HL-60/S4 treated with retinoic acid at 250 ng/mL for 4 days and 3 days (cell line): ENCODE measurements around the gene TRIM44.
"Not testable (repeated sequence)": the region's sequence is repeated elsewhere in the genome, so short reads cannot be mapped to it uniquely, and the experiment has no call there.

Experiments
- in situ Hi-C: fragments of 300-500 bp; cut with MboI; formaldehyde crosslinking; loops from 2 replicates; pipeline ENCODE4 v1.7.0; 2022; ENCODE audit warnings: low sequenced_read_pairs

TRIM44 gene

DNA sequence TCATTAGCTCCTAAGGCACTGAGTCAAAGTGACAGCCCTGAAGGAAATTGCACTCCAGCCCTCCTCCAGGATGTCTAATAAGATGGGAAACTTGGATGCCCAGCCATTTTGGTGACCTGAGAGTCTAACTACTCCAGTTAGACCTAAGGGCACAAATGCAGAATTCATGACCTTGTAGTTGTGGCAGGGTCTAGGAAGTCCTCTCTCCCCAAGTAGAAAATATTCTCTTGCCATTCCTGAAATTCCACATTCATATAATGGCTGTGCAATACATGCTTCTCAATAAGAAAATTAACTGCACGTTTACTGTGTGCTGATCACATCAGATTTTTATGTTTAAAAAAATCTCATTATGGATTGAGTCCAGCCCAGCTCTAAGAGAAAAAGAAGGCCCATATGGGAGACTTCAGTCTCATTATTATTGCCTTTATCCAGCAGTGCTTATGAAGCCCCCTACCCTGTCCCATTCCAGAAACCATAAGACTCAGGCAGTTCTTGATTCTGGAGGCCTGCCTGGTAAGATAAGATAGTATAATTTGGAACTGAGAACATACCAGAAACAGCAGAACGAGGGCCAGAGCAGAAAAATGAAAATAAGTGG lies 147.6 kb downstream of the TRIM44 start:
- in situ Hi-C loops = no loop called here

DNA sequence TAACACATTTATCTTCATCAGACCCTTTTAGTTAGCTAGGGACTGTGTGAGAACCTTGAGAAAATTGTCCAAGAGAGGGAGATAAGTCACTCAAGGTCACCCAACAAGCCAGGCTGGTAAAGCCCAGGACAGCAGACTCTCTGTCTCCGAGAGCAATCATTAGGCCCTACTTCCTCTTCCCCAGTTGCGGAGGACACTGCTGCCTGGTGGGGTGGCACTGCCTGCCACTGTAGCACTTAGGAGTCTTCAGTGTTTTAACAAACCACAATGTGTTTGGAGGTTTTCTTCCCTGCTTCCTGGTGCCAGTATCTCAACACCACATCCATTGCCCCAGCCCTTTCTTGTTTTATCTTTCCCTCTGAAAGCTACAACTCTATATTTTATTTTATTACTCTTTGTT lies 149.2 kb downstream of the TRIM44 start:
- in situ Hi-C loops = no loop called here

- in situ Hi-C loops = no loop called here
Observed at GRCh38 chr11:35812828-35813227, 150.3 kb downstream of the TRIM44 start.

GRCh38 chr11:35814081-35814695 lies 151.6 kb downstream of the TRIM44 start:
- in situ Hi-C loops = no loop called here

DNA sequence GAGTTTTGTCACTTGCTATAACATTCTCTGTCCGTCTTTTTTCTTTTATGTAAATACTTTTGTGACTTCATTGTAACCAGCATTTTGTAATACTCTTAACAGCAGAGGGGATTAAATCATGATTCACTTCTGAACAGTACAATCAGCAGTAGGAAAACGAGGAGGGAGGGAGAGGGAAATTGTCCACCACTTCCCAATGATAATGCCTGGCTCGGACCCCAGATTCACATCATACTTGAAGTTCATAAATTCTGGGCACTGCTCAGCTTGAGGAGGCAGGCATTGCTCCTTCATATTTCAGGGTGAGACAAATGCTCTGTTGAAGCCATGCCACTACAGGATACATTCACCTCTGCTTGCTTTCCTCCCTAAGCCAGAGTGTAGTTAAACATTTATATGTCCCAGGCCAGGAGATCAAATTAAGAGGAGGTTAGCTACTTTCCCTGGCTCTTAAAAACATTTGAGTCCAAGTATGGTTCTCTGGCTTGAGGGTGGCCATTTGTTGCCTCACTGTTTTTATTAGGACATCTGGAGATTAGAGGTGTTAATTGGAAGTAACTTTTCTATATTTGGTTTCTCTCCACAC lies 152.2 kb downstream of the TRIM44 start:
- in situ Hi-C loops = no loop called here

- in situ Hi-C loops = no loop called here
Observed at GRCh38 chr11:35815556-35816315, 153.2 kb downstream of the TRIM44 start.

- in situ Hi-C loops = no loop called here
Observed at GRCh38 chr11:35820614-35821013, 158.0 kb downstream of the TRIM44 start.

DNA sequence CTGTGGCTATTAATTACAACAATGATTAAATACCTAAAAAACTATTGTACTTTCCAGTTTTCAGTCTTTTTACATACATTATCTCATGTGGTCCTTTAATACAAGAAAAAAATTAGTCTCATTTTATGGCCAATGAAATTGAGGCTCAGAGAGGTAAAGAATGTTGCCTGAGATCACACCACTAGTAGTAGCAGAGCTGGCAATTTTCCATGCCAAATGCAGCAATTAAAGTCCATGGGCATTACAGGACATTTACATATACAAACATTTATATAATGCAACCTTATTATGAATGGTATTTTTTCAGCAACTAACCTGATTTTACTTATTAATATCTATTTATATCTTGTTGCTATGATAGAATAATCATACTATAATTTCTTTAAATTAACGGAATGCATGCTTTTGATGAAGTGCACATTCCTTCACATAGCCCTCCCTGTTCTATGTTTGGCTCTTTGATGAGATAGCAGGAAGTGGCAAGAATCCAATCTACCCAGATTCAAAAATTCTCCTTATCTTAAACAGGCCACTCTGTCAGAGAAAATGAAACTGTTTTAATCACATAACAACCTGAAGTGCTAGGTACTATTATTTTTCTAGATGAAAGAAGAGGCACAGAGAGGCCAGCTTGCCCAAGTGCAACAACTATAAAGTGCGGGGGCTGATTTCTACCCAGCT lies 160.4 kb downstream of the TRIM44 start:
- in situ Hi-C loops = no loop called here

DNA sequence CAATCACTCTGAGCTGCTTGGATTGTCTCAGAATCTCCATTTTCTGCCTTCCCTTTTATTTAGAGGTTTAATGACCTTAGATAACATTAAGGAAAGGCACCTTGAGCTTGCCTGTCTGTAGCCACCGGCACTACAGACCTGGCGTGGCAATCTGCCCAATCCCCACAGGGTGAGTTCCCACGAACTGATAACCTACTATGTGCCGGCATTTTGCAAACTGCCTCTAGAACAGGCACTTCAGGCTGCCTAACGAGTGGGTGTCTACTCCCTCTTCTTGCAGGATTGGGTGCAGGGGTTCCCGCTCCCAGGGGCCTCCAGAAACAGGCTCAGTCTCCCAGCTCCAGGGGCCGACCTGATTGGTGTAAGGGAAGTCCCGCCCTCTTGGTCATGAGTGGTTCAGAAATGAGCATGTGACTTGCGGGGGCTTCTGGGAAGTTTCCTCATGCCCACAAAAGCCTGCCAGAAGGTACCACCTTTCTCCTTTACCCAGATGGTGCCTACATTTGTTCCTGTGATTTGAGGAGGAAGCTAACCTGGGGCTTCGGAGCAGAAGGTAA lies 161.2 kb downstream of the TRIM44 start:
- in situ Hi-C loops = no loop called here

- in situ Hi-C loops = no loop called here
Observed at GRCh38 chr11:35825386-35825785, 162.8 kb downstream of the TRIM44 start.

GRCh38 chr11:35826006-35826405 lies 163.4 kb downstream of the TRIM44 start:
- in situ Hi-C loops = no loop called here

DNA sequence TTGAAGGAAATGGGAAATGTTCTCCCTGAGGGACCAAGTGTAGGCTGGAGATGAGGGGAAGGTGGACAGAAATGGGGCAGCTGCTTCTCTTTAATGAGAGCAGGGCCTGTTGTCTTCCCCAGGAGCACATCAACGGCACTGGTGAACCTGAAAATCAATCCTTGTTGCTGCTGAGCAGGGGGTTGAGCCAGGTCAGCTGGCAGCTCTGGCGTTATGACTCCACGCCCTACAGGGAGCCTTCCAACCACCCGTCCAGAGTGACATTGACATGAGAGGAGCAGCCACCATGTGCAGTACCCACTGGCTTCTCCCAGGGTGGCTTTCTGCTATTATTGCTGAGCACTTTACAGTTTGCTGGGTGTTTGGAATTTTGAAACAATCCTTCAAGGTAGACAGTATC lies 164.4 kb downstream of the TRIM44 start:
- in situ Hi-C loops = no loop called here

- in situ Hi-C loops = no loop called here
Observed at GRCh38 chr11:35836205-35836604, 173.6 kb downstream of the TRIM44 start.

DNA sequence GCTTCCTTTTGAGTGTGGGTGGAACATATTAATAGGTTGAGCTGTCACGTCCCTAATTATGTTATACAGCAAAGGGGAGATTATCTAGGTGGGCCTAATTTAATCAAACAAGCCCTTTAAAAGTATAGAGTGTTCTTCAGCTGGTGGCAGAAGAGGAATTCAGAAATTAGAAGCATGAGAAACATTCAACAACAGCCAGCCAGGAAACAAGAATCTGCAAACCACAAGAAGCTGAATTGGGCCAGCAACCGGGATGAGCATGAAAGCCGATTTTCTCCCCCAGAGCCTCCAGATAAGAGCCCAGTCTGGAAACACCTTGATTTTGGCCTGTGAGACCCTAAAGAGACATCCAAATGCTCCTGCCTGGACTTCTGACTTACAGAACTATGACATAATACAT lies 175.5 kb downstream of the TRIM44 start:
- in situ Hi-C loops = no loop called here

DNA sequence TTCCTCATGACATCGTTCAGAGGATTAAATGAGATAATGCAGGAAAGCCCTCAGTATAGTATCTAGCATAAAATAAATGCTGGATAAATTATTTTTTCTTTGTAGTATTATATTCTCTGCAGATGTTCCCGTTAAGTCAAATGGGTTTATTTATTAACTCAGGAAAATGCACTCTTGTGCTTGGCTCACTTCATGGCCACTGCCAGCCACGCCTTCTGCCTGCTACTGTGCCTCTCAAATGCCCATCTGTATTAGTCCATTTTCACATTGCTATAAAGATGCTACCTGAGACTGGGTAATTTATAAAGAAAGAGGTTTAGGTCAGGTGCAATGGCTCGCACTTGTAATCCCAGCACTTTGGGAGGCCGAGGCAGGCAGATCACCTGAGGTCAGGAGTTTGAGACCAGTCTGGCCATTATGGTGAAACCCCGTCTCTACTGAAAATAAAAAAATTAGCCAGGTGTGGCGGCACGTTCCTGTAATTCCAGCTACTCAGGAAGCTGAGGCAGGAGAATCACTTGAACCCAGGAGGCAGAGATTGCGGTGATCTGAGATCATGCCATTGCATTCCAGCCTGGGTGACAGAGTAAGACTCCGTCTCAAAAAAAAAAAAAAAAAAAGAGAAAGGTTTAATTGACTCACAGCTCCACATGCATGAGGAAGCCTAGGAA lies 176.3 kb downstream of the TRIM44 start:
- in situ Hi-C loops = not testable (repeated sequence)

- in situ Hi-C loops = no loop called here
Observed at GRCh38 chr11:35839368-35840161, 177.0 kb downstream of the TRIM44 start.

GRCh38 chr11:35841733-35842132 lies 179.2 kb downstream of the TRIM44 start:
- in situ Hi-C loops = no loop called here

DNA sequence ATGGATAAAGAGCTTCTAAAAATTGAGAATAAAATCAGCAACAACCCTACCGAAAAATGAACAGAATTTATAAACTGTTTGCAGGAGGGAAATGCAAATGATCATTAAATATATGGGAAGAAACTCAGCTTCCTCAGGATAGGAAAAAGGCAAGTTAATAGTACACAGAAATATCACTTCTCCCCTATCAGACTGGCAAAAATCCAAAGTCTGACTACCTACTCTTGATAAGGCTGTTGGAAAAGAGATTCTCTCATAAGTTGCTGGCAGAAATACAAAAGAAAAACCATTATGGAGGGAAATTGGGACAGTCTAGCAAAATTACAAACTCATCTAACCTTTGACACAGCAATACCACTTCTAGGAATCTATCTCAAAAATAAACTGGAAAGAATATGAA lies 180.4 kb downstream of the TRIM44 start:
- in situ Hi-C loops = no loop called here

GRCh38 chr11:35844579-35844978 lies 182.0 kb downstream of the TRIM44 start:
- in situ Hi-C loops = no loop called here

DNA sequence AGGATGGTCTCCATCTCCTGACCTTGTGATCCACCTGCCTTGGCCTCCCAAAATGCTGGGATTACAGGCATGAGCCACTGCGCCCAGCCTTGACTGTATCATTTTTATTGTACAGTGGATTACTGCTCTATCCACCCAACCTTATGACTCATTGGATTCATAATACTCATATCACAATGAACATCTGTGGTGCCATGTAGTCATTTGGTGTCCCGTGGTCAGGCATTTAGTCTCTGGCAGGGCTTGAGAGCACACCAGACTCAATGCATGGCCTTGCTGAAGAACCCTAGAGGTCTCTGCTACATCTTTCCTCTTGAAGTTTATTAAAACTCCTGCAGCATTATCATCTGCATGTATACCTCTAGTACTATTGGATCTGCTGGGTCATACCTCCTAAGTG lies 183.3 kb downstream of the TRIM44 start:
- in situ Hi-C loops = no loop called here
